IPS-18c (cell line): Measurements from ENCODE around the gene DCLRE1A.
"Not testable (repeated sequence)": the region's sequence is repeated elsewhere in the genome, so short reads cannot be mapped to it uniquely, and the experiment has no call there.

Experiments used
- H3K4me3 ChIP-seq: 2 replicates; pipeline ENCODE4 v1.7.0; 2013; ENCODE audit warnings: low read depth, mild to moderate bottlenecking, low read length, moderate library complexity; ENCODE audit not compliant: insufficient read depth
- H3K9me3 ChIP-seq: one replicate; pipeline ENCODE4 v1.6.1; 2013; ENCODE audit warnings: mild to moderate bottlenecking, low read length, moderate library complexity; ENCODE audit not compliant: control insufficient read depth, insufficient read depth

Gene DCLRE1A

GRCh38 chr10:113821306-113821705, 32.6 kb downstream of the DCLRE1A start:
- H3K4me3 ChIP-seq, result not testable (repeated sequence)

GRCh38 chr10:113820507-113820906, 33.4 kb downstream of the DCLRE1A start:
- Histone ChIP-seq H3K9me3 (peaks cover 2% of the 10 kb centered on the region), H3K4me3 (no peak overlapping the region)

More at GRCh38 chr10:113821306-113821705, 32.6 kb downstream of the DCLRE1A start:
- not testable (repeated sequence) for H3K9me3 ChIP-seq

- H3K4me3 ChIP-seq, result no peak overlapping the region
Observed at GRCh38 chr10:113819989-113820388, 33.9 kb downstream of the DCLRE1A start.

GRCh38 chr10:113814700-113815099, 39.2 kb downstream of the DCLRE1A start:
- not testable (repeated sequence) for H3K9me3 ChIP-seq, H3K4me3 ChIP-seq

More at GRCh38 chr10:113819989-113820388, 33.9 kb downstream of the DCLRE1A start:
- H3K9me3 ChIP-seq, result peaks cover 2% of the 10 kb centered on the region

- Histone ChIP-seq H3K9me3 (peaks cover 2% of the 10 kb centered on the region), H3K4me3 (no peak overlapping the region)
Observed at GRCh38 chr10:113808168-113808567, 45.7 kb downstream of the DCLRE1A start.

- no peak overlapping the region for H3K4me3 ChIP-seq
- H3K9me3 ChIP-seq, result peaks cover 2% of the 10 kb centered on the region
Observed at GRCh38 chr10:113806503-113806902, 47.4 kb downstream of the DCLRE1A start.

- no peak overlapping the region for H3K4me3 ChIP-seq
- H3K9me3 ChIP-seq, result peaks cover 2% of the 10 kb centered on the region
Observed at GRCh38 chr10:113802997-113803396, 50.9 kb downstream of the DCLRE1A start.

- Histone ChIP-seq H3K9me3 (peaks cover 2% of the 10 kb centered on the region), H3K4me3 (no peak overlapping the region)
Observed at GRCh38 chr10:113801569-113801968, 52.3 kb downstream of the DCLRE1A start.

GRCh38 chr10:113791691-113792090, 62.2 kb downstream of the DCLRE1A start:
- Histone ChIP-seq H3K4me3 (no peak overlapping the region), H3K9me3 (no peaks in the 10 kb centered on the region)

GRCh38 chr10:113788604-113789083, 65.2 kb downstream of the DCLRE1A start:
- Histone ChIP-seq H3K9me3 (no peaks in the 10 kb centered on the region), H3K4me3 (no peak overlapping the region)
